HG03103 (cell line): ENCODE data around the gene NACC2.

Source experiments
- ATAC-seq: cut with Tn5 transposase; IDR thresholded peaks from one replicate; pipeline ENCODE4 v1.9.1; 2021; ENCODE audit warnings: low read depth; ENCODE audit not compliant: unreplicated experiment

NACC2 gene

GRCh38 chr9:136015656-136016571 is 79.2 kb downstream of the NACC2 start:
- no peak for ATAC-seq

- ATAC-seq, result no peak
Observed at GRCh38 chr9:136014924-136015633, 80.0 kb downstream of the NACC2 start.

GRCh38 chr9:136014147-136014923 is 80.8 kb downstream of the NACC2 start:
- ATAC-seq, result no peak

- no peak for ATAC-seq
Observed at GRCh38 chr9:136013524-136014034, 81.5 kb downstream of the NACC2 start.

GRCh38 chr9:136013116-136013515 is 82.0 kb downstream of the NACC2 start:
- no peak for ATAC-seq

- ATAC-seq, result no peak
Observed at GRCh38 chr9:136012651-136013050, 82.4 kb downstream of the NACC2 start.

- ATAC-seq, result no peak
Observed at GRCh38 chr9:136011703-136012496, 83.2 kb downstream of the NACC2 start.

- ATAC-seq, result no peak
Observed at GRCh38 chr9:136011376-136011702, 83.8 kb downstream of the NACC2 start.

GRCh38 chr9:136010615-136011361 is 84.3 kb downstream of the NACC2 start:
- no peak for ATAC-seq

- ATAC-seq, result no peak
Observed at GRCh38 chr9:136010176-136010575, 84.9 kb downstream of the NACC2 start.

GRCh38 chr9:136009516-136009915 is 85.6 kb downstream of the NACC2 start:
- no peak for ATAC-seq

- ATAC-seq, result no peak
Observed at GRCh38 chr9:136008693-136008997, 86.4 kb downstream of the NACC2 start.

GRCh38 chr9:136007934-136008692 is 87.0 kb downstream of the NACC2 start:
- no peak for ATAC-seq

GRCh38 chr9:136007276-136007933 is 87.7 kb downstream of the NACC2 start:
- ATAC-seq, result no peak

- no peak for ATAC-seq
Observed at GRCh38 chr9:136006169-136006568, 88.9 kb downstream of the NACC2 start.

- no peak for ATAC-seq
Observed at GRCh38 chr9:136004712-136005111, 90.4 kb downstream of the NACC2 start.

- no peak for ATAC-seq
Observed at GRCh38 chr9:136004219-136004618, 90.9 kb downstream of the NACC2 start.

GRCh38 chr9:136003411-136004218 is 91.5 kb downstream of the NACC2 start:
- ATAC-seq, result no peak
